A172 (cell line): ENCODE measurements around the gene WDR11. TPM values are rescaled to one million over a fixed set of nuclear protein-coding genes. Genes with fewer than 3 reads are reported as not detected.
"Not testable (repeated sequence)": the region's sequence is repeated elsewhere in the genome, so short reads cannot be mapped to it uniquely, and the experiment has no call there.

Experiments used
- DNase-seq: peaks from one replicate; pipeline ENCODE4 v3.0.0-alpha.2; 2015; ENCODE audit warnings: low spot score
- total RNA-seq: library from RNA; depleted of rRNA; stranded (reverse); fragments of >200 nt; shearing (Covaris generic); gene quantifications from 2 replicates; pipeline ENCODE4 v1.2.3, GENCODE V29; 2014

The WDR11 gene
- total RNA-seq, 1 experiment from 2014 or later: 72.4 TPM

DNA sequence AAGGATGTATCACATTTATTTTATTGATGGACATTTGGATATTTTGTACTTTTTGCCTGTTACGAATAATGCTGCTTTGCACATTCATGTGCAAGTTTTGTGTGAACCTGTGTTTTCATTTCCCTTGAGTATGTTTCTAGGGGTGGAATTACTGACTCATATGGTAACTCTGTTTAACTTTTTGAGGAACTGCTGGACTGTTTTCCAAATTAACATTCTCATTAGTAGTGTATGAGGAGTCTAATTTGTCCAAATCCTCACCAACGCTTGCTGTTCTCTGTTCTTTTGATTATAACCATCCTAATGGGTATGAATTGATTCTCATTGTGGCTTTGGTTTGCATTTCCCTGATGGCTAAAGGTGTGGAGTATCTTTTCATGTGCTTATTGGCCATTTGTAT lies 3.2 kb downstream of the WDR11 start:
- no peak for DNase-seq

DNA sequence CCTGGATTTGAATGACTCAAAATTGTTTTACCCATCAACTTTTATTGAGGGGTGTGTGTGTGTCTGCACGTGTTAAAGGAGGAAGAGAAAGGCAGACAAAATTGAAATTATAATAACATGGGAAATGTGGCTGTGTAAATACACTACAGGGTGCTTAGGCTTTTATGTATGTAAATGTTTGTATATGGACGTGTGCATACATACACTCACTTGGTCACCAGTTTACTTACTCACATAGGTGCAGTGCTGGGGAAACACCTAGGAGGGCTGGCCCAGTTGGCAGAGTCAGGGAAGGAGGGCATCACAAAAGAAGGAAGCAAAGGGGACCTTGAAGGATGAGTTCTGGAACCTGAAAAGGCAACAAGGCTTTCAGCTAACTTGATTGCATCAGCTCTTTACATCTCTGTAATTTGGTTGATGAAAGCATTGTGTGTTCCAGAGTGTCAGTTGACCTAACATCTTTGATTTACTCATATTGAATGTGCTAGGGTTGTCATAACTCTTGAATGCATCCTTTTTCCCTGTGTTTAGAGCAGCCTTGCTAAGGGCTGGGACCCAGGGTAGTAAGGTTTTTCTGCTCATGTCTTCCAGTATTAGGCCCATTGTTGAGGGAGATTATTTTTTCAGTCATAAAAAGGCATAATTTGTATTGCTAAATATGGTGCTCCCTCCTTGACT lies 10.2 kb downstream of the WDR11 start:
- DNase-seq: no peak

DNA sequence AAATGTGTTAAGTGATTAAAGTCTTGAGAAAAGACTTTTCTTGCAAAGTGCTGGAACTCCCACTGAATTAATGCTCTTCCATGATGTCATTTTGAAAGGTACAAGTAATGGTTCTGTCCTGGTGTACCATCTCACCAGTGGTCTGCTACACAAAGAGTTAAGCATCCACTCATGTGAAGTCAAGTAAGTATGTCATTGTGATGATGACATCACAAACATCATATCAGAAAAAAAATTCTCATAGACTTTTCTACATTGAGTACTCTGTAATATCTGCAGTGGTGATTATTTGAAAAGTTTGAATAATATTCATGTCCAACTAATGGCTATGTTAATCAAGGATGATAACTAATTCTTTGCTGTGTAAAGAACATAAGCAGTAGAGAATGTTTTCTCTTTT lies 22.6 kb downstream of the WDR11 start:
- DNase-seq: no peak

DNA sequence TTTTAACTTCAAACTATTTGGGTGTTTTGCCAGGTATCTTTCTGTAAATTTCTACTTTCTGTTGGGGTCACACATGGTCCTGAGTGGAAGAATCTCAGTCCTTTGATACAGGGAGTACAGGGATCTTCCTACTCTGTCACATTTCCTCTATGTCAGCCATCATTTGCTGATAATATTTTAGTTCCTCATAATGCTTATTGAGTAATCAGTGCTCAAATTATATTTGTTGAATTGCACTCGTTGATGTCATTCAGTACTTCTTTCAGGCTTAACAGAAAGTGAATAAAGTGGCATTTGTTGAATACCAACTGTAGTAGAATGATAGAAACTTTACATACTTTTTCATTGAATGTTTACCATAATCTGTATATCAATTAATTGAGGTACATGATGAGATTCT lies 31.9 kb downstream of the WDR11 start:
- DNase-seq: no peak

- DNase-seq: no peak
Measured at GRCh38 chr10:120887482-120887881, 36.3 kb downstream of the WDR11 start.

DNA sequence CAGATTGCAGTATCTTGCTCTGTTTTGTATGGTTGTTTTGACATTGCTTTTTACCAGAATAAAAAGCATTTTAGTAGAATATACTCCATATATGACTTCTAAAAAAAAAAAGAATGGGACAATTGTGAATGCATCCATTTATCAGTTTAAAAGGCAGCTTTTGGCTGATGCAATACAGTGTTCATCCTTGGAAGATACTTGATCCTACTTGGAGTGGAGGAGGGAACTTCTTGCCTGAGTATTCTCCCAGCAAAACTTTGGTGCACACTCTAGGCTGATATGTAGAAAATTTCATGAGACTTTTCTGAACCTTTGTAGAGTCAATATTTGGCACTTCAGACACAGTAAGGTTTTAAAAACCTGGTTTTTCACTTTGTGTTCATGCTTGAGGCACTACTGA lies 40.2 kb downstream of the WDR11 start:
- DNase-seq: no peak

- DNase-seq: no peak
Measured at GRCh38 chr10:120894556-120894955, 43.4 kb downstream of the WDR11 start.

- DNase-seq: no peak
Measured at GRCh38 chr10:120897343-120897742, 46.2 kb downstream of the WDR11 start.

DNA sequence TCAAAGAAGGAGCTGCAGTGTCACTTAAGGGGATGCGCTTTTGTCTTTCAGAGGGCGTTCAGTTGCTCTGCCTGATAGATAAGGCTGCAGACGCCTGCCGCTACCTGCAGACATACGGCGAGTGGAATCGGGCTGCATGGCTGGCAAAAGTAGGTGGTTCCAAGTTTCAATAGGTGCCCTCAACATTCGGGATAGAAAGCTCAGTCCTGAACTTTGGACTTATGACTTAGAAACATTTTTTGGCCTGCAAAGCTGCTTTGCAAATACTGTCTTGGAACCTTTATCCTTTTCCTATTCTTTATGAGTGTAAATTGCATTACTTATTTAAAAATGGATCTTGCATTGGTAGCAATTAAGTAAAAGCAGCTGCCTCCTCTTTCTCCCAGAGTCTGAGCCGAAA lies 54.1 kb downstream of the WDR11 start:
- no peak for DNase-seq

DNA sequence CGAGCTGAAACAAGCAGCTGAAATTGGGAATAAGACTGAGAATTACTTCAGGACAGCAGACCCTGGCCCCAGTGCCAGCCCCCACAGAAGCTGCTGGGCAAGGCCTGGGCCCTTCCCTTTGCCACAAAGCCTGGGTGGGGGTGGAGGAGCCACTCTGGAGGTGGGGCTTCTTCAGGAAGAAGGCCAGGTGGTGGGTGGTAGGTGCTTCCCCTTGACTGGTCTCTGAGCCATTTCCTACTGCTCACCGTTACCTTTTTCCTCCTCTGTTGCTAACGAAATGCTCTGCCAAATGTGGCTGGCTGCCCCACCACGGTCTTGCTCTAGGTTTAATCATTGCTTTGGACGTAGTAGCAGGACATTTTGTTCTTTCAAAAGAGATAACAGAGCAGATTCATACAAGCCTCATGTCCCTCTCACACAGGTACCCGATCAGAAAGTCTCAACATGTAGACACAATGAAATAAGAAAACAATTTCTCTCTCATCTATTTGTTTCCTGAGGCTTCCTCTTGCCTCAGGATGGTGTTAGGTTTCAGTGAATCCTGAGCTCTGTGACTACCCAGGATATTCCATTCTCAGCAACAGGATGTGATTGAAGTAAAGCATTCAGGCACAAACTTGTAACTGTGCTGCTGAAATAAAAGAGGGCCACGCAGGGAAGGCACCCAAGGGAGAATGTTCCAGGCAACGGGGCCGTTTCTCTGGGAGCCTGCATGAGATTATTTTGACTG lies 66.5 kb downstream of the WDR11 start:
- no peak for DNase-seq

DNA sequence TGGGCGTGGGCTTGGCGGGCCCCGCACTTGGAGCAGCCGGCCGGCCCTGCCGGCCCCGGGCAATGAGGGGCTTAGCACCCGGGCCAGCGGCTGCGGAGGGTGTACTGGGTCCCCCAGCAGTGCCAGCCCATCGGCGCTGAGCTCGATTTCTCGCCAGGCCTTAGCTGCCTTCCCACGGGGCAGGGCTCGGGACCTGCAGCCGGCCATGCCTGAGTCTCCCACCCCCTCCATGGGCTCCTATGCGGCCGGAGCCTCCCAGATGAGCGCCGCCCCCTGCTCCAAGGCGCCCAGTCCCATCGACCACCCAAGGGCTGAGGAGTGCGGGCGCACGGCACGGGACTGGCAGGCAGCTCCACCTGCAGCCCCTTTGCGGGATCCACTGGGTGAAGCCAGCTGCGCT lies 72.7 kb downstream of the WDR11 start:
- not testable (repeated sequence) for DNase-seq

DNA sequence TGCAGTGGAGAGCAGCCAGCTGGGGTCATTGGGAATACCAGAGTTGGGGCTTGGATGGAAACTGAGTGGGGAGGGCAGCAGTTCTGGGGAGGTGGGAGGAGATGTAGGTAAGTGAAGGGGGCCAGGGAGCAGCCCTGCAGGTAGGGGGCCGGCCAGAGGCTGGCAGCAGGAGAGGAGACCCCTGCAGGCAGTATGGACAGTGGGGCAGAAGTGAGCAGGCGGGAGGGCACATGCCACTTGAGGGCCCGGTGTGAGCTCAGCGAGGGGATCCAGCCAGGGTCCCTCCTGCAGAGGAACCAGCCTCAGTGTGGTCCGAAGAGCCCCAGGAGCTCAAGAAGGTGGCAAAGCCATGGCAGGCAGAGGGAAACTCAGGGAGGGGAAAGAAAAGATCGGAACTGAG lies 75.4 kb downstream of the WDR11 start:
- no peak for DNase-seq

GRCh38 chr10:120927352-120927751 lies 76.2 kb downstream of the WDR11 start:
- no peak for DNase-seq

GRCh38 chr10:120929166-120929565 lies 78.0 kb downstream of the WDR11 start:
- no peak for DNase-seq

GRCh38 chr10:120931423-120931822 lies 80.3 kb downstream of the WDR11 start:
- DNase-seq: no peak

DNA sequence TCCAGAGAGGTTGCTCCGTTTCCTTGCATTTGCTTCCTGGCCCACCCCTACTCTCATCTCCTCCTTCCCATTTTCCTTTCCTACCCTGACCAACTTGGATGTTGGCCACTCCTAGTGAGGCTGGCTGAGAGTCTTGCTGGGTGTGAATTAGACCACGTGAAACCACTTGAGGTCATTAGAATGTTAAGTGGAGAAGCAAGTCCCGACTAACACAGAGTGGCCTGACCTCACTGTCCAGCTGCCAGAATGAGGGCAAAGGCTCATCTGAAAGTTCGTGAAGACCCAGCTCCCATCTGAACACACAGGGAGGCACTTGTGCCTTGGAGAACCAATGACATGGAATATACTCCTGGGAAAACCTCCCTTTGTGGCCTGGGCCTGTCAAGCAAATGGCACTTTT lies 80.8 kb downstream of the WDR11 start:
- no peak for DNase-seq

DNA sequence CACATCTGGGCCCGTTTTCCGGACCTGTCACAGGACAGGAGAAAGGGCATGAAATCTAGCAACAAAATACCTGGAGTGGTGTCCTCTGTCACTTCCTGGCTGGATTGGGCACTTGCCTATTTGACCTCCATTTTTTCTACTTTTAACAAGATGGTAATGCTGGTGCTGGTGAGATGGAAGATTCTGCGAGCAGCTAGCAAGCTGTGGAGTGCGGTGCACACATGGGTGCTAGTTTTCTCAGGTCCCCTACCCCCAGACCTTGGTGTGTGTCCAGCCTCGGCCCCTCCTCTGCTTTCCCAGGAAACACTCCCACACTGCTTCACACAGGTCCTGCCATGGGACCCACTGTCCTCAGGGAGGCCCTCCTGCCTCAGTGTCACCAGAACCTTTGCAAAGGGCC lies 87.7 kb downstream of the WDR11 start:
- DNase-seq: no peak

- DNase-seq: no peak
Measured at GRCh38 chr10:120940299-120940900, 89.2 kb downstream of the WDR11 start.

GRCh38 chr10:120941501-120941900 lies 90.3 kb downstream of the WDR11 start:
- no peak for DNase-seq

- peak; percentile 2 for DNase-seq
Measured at GRCh38 chr10:120942806-120943413, 91.7 kb downstream of the WDR11 start.

DNA sequence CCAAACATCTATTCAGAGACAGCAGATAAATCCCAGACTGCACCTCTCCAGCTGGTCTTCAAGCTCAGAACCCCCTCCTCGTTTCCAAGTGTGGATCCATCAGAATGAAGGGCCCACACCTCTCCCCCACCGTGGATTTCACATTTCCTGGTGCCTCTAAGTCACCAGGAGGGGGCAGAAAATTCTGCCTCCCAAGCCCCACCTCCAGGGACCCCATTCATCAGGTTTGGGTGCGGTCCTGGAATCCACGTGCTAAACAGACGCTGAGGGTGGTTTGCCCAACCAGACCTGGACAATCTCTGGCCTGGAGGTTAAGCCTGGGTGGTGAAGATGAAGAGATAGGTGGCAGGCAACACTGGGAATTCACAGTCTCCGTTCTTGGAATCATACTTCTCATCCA lies 92.4 kb downstream of the WDR11 start:
- DNase-seq: no peak

GRCh38 chr10:120944586-120945125 lies 93.5 kb downstream of the WDR11 start:
- no peak for DNase-seq

- no peak for DNase-seq
Measured at GRCh38 chr10:120945182-120945581, 94.0 kb downstream of the WDR11 start.
